ENCODE results near the gene HTD2.

Gene HTD2

GRCh38 chr3:58293516-58293915 lies 12.8 kb upstream of the HTD2 start:
- DNase-seq: no peak

GRCh38 chr3:58296269-58296668 lies 10.1 kb upstream of the HTD2 start:
- no peak for DNase-seq

GRCh38 chr3:58296843-58297242 lies 9.5 kb upstream of the HTD2 start:
- DNase-seq: no peak

GRCh38 chr3:58298190-58298589 lies 8.1 kb upstream of the HTD2 start:
- no peak for DNase-seq

GRCh38 chr3:58299075-58299474 lies 7.2 kb upstream of the HTD2 start:
- DNase-seq: no peak

- DNase-seq: no peak
Measured at GRCh38 chr3:58299839-58300516, 6.3 kb upstream of the HTD2 start.

GRCh38 chr3:58307639-58308215 lies 1.4 kb downstream of the HTD2 start:
- no peak for DNase-seq

- no peak for DNase-seq
Measured at GRCh38 chr3:58308728-58309127, 2.4 kb downstream of the HTD2 start.

GRCh38 chr3:58317811-58318210 lies 11.5 kb downstream of the HTD2 start:
- no peak for DNase-seq

- DNase-seq: no peak
Measured at GRCh38 chr3:58321791-58322190, 15.5 kb downstream of the HTD2 start.

GRCh38 chr3:58322793-58323192 lies 16.5 kb downstream of the HTD2 start:
- no peak for DNase-seq

GRCh38 chr3:58323529-58324390 lies 17.4 kb downstream of the HTD2 start:
- DNase-seq: no peak

- DNase-seq: no peak
Measured at GRCh38 chr3:58324391-58325390, 18.4 kb downstream of the HTD2 start.

GRCh38 chr3:58325525-58325992 lies 19.2 kb downstream of the HTD2 start:
- DNase-seq: no peak

GRCh38 chr3:58326267-58326900 lies 20.1 kb downstream of the HTD2 start:
- no peak for DNase-seq

- no peak for DNase-seq
Measured at GRCh38 chr3:58329150-58329921, 23.0 kb downstream of the HTD2 start.

- DNase-seq: no peak
Measured at GRCh38 chr3:58329922-58330413, 23.6 kb downstream of the HTD2 start.

- DNase-seq: no peak
Measured at GRCh38 chr3:58331593-58332152, 25.4 kb downstream of the HTD2 start.

GRCh38 chr3:58332575-58333188 lies 26.4 kb downstream of the HTD2 start, which contains the start of gene PXK:
Gene PXK (plus strand): TSS chr3:58332892. CDS start chr3:58332989, 97 bp downstream.
- DNase-seq: no peak
